ENCODE results near the gene GNAQ. TPM values are rescaled to one million over a fixed set of nuclear protein-coding genes. Genes with fewer than 3 reads are reported as not detected.

The GNAQ gene
- total and polyA plus RNA-seq, 2 experiments from 2014 or later = 25.7 to 47.9 TPM

DNA sequence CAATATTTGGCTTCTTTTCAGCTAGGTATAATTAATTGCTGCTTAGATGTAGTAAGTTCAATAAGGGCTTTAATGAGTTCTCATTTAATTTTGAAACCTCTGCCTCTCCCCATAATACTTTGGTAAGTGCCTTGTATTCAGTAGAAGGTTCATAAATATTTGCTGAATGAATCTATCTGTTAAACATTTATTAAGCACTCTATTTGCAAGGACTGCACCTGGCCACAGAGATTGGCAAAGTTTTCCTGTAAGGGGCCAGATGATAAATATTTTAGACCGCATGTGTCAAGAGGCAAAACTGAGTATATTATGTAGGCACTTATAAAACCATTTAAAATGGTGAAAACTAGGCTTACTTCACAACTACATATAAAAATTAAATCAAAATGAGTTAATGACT is 364.5 kb downstream of the GNAQ start:
- H2AFZ ChIP-seq = no peak overlapping the region
- H3K4me3 ChIP-seq = no peak overlapping the region
- no peaks in the 10 kb centered on the region for H3K79me2 ChIP-seq
- H4K20me1 ChIP-seq (ENCODE audit: insufficient read depth, poor library complexity, severe bottlenecking) = no peaks in the 10 kb centered on the region
- no peaks in the 10 kb centered on the region for H3K36me3 ChIP-seq (replicated peaks; ENCODE audit: insufficient read depth, low read depth)
- no peak overlapping the region for H3K27ac ChIP-seq
- H3K4me1 ChIP-seq (ENCODE audit: insufficient read depth) = peaks cover 17% of the 10 kb centered on the region
- H3K4me2 ChIP-seq = no peak overlapping the region
- DNase-seq (ENCODE audit: low spot score) = no peak
- H3K9me3 ChIP-seq (ENCODE audit: low read depth) = no peaks in the 10 kb centered on the region
- no peaks in the 10 kb centered on the region for H3K27me3 ChIP-seq
- H3K9me2 ChIP-seq (replicated peaks; ENCODE audit: insufficient read depth) = no peaks in the 10 kb centered on the region
- 86% methylated on average over 1 of the region's 1 CpG for WGBS (ENCODE audit: low lambda C conversion rate, missing lambda C conversion rate)
- TF ChIP-seq EZH2phosphoT487 (IDR thresholded peaks at IDR 0.05; ENCODE audit: low read depth, severe bottlenecking, unreplicated experiment) (no peak), EZH2 (IDR thresholded peaks at IDR 0.05; ENCODE audit: borderline replicate concordance) (no peak)
- TF ChIP-seq, protein P1, sequence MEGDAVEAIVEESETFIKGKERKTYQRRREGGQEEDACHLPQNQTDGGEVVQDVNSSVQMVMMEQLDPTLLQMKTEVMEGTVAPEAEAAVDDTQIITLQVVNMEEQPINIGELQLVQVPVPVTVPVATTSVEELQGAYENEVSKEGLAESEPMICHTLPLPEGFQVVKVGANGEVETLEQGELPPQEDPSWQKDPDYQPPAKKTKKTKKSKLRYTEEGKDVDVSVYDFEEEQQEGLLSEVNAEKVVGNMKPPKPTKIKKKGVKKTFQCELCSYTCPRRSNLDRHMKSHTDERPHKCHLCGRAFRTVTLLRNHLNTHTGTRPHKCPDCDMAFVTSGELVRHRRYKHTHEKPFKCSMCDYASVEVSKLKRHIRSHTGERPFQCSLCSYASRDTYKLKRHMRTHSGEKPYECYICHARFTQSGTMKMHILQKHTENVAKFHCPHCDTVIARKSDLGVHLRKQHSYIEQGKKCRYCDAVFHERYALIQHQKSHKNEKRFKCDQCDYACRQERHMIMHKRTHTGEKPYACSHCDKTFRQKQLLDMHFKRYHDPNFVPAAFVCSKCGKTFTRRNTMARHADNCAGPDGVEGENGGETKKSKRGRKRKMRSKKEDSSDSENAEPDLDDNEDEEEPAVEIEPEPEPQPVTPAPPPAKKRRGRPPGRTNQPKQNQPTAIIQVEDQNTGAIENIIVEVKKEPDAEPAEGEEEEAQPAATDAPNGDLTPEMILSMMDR (IDR thresholded peaks at IDR 0.05; ENCODE audit: poor library complexity) = no peak

Other genes with a start within 250 kb of the GNAQ start
- gene CEP78, start 204.3 kb upstream of the GNAQ start, total RNA-seq = 14.7 and 17.2 TPM in 2 replicates
- 8.1 and 8.2 TPM in 2 replicates for gene CEP78, start 204.3 kb upstream of the GNAQ start, polyA plus RNA-seq